Sigmoid colon (tissue), 3 donors: ENCODE data around the gene STON1.

Experiments used
- CTCF ChIP-seq, 4 experiments: fragments of 450-650 bp in 3 of 4; fragments of 200-600 bp in 1 of 4; IDR thresholded peaks; one replicate each; pipeline ENCODE4 v1.5.1; 2016 to 2019; ENCODE audit warnings: antibody characterized with exemption in 4 of 4, mild to moderate bottlenecking in 3 of 4, moderate library complexity in 2 of 4
- POLR2A ChIP-seq, 2 donors: fragments of 450-650 bp; IDR thresholded peaks; one replicate each; pipeline ENCODE4 v1.6.1; 2016; ENCODE audit warnings: antibody characterized with exemption in 2 of 2, mild to moderate bottlenecking in 2 of 2, moderate library complexity in 2 of 2

GRCh38 chr2:48480526-48480925, 49.4 kb upstream of the STON1 start:
- TF ChIP-seq CTCF (IDR thresholded peaks at IDR 0.05), result no peak
- no peak for TF ChIP-seq POLR2A (IDR thresholded peaks at IDR 0.05)
